Measurements from ENCODE around the gene SLC13A5.
"Not testable (repeated sequence)": the region's sequence is repeated elsewhere in the genome, so short reads cannot be mapped to it uniquely, and the experiment has no call there.

The SLC13A5 gene

DNA sequence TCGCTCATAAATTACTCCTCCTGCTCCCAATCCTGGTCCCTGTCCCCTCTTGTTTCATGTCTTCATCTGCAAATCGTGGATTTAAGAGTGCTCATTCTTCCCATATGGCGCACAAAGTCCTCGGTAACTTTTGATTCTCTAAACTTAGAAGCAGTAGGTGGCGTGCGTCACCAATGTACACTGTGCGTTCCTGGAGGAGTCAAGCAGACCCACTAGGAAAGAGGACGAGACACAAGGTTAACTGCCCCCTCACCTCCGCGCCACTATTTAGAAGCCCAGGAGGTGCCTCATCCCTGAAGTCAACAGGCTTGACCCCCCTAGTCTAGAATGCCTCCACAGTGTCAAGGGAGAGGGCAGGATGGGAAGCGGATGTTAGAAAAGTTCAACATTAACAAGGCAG is 2.9 kb downstream of the SLC13A5 start:
- no peak for DNase-seq

DNA sequence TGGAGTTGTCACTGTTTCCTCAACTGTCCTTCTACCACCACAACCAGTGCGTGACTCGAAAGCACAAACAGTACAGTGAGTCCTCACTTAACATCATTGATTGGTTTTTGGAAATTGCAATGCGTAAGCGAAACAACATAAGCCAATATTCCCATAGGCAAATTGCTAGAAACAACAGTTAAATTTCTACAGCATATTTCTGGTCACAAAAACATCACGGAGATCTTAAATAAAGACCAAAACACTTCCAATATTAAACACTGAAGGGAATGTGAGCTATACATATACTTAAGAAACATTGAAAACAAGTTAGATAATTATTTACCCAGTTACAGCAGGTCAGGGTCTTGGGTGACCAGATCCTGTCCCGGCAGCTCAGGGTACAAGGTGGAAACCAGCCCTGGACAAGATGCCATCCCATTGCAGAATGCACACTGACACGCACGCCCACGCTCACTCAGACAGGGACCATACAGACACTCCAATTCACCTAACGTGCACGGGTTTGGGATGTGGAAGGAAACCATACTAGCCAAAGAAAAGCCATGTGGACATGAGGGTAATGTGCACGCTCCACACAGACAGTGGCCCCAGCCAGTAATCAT is 4.7 kb downstream of the SLC13A5 start:
- no peak for DNase-seq

DNA sequence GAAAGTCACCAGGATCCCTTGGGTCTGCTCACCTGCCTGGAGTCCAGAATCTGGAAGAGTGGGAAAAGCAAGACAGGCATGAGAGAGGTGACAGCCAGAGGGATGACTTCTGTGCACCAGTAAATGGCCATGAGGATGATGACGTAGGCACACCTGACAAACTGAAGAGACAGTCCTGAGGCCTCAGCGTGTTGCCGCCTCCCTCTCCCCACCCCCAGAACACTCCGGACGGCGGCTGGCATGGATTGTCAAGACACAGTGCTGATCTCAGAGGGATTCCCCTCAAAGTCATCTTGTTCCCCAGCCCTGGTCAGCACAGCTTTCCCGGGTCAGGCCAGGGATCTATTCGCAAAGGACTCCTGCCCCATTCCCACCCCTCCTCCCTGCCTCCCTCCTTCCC is 6.2 kb downstream of the SLC13A5 start:
- DNase-seq = no peak

DNA sequence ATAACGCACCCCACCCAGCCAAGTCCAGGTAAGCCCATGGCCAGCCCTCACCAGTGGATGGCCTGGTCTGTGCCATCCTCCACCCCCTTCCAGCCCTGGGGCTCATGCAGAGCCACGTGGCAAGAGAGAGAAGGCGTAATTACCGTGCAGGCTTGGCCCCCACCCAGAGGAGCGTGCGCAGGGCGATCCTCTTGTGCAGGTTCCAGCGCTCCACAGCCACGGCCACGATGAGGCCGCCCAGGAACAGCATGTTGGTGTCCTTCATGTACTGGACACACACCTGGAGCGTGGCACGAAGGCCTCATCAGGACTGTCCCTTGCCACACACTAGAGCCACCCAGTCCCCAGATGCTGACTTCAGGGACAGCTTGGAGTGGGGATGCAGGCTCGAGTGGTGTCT is 6.7 kb downstream of the SLC13A5 start:
- DNase-seq = no peak

DNA sequence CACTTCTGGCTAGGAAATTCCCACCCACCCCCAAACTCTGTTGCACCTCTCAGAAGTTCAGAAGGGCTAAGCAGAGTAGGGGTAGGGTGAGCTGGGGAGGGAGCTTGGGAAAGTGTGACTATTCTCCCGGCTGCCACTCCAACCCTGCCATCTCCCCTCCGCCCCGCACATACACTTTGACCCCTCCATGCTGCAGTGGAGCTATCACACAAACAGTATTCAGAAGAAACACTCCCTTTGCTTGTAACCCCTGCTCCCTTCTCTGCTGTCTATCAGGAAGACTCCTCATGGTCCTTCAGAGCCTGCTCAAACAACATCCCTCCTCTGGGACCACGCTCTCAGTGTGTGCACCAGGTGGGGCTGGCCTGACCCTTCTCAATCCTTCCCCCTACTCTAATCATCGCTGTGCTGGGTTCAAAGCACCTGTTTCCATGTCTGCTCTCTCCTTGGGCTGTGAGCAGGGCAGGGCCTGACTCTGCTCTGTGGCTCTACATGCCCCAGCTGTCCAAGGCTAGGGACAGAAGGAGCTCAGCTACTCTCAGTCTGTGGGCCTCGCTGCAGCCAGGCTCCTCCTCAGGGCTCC is 8.6 kb downstream of the SLC13A5 start:
- no peak for DNase-seq

DNA sequence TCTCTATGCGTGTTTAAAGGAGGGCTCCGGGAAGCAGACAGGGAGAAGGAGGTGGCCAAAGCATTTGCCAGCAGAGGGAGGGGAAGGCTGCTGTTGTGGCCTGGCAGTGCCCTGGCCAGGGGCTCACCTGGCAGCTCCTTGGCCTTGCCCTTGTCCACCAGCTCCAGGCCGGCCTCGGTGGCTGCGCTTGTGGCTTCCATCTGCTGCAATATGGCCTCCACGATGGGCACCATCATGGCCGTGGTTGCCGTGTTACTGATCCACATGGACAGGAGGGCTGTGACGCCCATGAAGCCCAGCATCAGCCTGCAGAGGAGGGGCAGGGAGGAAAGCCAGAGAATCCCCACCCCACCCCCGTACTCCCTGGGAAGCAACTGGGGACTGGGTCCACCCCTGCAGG is 9.4 kb downstream of the SLC13A5 start:
- no peak for DNase-seq

DNA sequence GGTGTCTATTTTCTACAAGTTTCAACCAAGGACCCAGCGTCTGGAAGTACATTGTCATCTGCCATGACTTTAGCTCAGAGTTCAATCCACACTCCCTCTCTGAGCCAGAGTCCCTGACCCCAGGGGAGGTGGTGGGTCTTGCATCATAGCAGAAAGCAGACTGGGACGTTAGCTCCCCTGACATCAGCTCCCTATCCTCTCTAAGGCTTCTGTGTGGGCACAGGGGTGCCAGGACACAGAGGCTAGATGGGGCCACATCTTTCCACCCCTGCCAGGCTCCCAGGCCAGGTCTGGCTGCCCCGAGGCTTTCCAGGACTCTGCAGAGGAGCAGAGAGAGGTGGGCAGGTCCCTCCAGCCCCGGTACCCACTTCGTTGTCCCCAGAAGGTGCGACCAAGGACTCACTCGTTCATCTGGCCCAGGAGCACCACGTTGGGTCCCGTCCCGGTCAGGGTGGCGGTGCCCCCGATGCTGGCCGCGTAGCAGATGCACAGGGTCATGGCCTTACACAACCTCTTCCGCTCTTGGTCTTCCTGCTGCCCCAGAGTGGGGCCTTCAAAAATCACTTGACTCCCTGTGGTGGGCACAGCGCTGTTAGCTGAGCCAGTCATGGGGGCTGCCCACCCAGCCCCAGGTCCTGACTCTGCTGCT is 10.5 kb downstream of the SLC13A5 start:
- DNase-seq = no peak

DNA sequence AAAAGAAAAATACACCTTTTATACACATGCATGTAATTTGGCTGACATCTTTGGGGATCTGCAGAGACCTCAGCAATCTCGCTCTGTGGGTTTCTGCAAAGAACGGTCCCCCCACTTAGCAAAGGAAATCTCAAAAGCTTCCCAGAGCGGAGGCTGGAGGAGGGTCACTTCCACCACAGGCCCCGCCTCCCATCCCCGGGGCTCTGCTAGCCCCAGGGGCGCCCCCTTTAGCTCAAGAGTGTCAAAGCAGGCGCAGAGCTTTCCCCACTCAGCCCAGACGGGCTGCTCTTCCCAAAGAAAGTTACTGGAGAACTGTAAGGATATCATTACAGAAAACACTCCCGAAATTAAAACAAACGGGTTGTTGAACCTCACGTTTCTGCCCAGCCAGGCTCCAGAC is 11.4 kb downstream of the SLC13A5 start:
- DNase-seq = peak; percentile 68

DNA sequence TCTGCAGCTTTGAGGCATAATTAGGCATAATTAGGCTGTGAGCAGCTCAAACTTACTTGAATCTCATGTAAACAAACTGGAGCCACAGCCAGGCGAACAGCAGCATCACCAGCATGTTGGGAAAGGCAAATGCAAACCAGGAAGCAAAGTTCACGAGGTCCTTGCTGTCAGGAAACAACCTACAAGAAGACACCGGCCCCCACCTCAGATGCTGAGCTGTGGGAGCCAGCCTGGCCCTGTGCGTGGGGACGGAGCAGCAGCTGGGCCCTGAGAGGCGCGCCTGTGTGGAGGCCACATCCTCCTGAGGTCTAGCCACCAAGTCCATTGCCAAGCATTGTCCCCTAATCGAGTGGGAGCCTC is 12.2 kb downstream of the SLC13A5 start:
- DNase-seq = no peak

DNA sequence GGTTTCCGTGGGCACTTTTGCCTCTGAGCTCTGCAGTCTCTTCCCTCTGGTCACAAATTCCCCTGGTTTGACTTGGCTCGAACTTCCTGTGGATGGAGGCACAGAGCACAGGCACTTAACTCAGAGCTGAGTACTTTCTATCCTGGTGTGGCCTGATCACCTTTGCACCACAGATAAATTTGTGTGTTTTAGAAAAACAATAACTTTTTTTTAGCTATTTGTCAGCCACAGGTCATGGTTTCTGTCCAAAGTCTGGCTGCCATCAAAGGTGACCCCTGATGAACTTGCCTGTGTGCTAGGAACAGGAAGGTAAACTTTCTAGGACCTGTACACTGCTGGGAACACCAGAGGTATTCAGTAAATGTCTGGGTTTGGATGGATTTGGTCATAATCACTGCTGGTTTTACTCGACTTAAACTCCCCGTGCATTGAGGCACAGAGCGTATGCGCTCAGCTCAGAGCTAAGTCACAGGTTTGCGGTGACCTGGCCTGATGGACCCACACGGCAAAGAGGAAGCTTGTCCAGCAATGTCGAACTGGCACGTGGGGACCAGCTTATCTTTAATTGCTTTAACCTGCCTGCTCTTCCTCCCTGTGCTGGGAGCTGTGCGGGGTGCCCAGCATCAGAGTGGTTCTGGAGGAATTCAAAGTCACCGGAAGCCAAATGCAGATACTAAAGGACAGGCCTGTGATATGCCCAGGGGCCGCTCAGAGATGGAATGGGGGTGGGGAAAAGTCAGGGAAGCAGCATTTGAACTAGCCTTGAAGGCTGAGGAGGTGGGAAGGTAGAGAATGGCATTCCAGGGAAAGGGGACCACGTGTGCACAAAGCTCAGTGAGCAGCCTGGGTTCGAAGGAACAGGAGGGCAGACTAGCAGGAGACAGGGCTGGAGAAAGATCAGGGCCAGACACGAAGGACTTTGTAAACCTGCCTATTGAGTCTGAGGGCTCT is 12.9 kb downstream of the SLC13A5 start:
- no peak for DNase-seq

DNA sequence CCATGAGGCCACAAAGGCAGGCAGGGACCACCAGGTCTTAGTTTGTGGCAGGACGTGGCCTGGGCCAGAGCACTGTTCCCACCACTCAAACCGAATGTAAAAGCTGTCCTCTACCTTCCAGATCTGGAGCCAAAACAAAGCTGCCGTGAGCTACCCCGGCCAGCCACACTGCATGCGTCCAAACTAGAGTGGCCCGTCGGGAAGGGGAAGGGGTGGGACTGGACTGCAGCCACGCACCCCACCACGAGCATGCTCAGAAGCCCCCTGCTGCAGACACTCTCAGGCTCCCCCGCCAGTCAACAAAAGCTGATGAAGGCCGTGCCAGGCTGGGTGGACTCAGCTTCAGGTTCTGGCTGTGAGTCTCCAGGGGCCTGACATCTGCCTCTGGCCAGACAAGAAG is 15.2 kb downstream of the SLC13A5 start:
- DNase-seq = no peak

DNA sequence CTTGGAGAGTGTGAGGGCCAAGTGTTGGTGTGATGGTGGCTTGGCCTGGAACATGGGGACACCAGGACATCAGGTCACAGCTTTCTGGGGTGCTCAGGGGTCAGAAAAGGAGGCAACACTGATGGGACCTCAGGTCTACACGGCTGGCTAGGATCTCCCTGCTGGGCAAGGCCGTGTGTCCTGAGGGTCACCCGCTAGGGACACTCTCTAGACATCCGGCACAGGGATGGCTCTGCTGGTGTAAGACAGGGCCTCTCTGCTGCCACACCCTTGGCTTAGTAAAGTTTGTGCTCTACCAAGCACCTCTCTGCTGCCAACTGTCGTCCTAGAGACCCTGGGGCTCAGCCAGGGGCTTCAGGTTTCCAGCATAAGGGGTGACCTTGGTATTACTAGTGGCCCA is 16.3 kb downstream of the SLC13A5 start:
- no peak for DNase-seq

DNA sequence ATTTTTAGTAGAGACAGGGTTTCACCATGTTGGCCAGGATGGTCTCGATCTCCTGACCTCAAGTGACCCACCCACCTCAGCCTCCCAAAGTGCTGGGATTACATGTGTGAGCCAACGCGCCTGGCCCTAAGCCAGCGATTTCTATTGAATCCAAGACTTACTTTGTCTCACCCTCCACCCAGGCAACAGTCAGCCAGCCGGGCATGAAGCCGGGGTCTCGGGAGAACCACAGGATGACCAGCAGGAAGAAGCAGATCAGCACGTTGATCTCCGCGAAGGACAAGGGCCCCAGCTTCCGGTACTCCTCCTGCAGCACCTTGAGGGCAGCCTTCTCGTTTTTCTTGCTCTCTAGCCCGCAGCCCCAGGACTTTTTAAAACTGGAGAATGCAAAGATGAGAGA is 17.6 kb downstream of the SLC13A5 start:
- no peak for DNase-seq

DNA sequence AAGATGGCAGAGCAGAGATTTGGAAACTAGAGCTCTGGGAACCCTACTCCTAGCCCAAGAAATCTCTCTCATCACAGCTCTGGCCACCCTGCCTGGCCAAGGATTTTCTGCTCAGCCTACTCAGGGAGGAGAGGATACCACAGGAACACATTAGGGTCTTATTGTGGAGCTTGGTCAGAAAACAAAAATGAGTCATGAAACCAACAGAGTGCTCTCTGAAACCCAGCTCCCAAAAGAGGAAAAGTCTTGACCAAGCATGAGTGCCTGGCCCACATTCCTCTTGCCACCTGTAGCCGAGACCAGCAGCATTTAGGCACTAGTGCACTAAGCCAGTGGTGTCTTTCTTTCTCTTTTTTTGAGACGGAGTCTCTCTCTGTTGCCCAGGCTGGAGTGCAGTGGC is 18.1 kb downstream of the SLC13A5 start:
- DNase-seq = no peak

DNA sequence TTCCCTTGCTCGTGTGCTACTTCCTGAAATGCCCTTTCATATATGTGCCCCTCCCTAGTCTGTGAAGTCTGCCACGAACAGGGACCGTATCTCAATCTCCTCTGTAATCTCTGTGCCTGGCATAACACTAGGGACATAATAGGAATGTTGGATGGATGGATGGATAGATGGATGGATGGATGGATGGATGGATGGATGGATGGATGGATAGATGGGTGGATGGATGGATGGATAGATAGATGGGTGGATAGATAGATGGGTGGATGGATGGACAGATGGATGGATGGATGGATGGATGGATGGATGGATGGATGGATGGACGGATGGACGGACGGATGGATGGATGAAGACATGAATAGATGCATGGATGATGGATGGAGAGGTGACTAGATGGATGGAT is 21.2 kb downstream of the SLC13A5 start:
- DNase-seq = not testable (repeated sequence)

DNA sequence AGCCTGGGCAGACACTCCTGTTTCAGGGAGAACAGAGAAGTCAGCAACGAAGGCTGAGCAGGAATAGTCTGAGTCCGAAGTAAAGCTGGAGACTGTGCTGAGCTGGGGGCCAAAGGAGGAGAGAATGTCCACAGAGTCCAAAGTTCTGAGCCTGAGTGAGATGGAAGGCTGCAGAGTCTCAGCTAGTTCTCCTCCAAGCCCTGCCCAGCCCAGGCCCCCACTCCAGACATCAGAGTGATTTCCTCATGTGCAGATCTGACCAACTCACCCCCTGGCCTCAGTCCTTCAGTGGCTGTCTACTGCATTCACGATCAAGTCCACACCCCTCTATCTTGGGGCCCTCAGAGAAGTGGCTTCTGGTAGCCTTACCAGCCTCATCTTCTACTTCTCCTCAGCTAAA is 21.6 kb downstream of the SLC13A5 start:
- DNase-seq = no peak

DNA sequence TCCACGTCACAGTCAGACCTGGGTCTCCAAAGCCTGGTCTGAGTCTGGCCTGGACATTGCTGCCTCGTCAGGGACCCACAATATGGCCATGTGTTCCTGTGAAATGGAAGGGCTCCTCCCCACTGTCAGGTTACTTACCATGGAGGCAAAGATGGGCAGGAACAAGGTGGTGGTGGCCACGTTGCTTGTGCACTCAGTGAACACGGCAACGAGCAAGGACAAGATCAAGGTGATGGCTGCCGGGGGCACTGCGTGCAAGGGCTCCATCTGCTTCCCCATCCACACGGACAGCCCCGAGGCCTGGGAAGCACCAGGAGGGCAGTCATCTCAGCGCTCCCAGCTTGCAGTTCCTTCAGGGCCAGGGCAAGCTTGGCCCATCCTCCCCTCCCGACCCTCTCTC is 22.5 kb downstream of the SLC13A5 start:
- no peak for DNase-seq

DNA sequence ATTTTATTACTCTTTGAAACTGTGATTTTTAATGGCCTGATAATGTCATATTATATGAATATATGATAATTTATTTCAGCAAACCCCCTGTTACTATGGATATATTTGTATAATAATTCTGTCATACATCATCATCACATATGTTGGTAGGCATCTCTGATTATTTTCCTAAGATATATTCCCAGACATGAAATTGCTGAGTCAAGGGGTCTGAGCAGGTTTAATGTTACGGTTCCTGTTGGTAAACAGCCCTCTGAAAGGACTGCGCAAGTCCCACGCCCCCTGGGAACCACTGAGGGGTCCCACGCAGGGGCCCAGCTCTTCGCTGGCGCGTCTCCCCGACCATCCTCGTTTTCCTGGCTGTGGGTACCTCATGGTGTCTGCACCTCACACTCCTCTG is 24.2 kb downstream of the SLC13A5 start:
- DNase-seq = no peak

DNA sequence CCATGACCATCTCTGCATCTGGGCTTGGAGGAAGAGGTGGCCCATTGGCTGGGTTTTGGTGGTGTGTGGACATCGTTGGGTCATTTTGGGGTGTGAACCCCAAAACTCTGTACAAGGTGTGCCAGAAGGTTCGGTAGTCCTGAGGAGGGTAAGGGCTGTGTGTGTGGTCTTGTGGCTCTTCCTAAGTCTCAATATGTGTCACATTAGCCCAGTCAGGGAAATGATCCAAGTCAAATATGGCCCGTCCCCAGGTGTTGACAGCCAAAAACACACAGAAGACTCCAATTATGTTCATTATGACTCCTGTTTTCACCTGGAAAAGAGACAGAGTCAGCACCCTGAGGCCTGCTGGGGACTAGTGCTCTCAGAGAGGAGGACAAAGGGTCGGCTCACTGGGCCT is 27.1 kb downstream of the SLC13A5 start:
- no peak for DNase-seq

DNA sequence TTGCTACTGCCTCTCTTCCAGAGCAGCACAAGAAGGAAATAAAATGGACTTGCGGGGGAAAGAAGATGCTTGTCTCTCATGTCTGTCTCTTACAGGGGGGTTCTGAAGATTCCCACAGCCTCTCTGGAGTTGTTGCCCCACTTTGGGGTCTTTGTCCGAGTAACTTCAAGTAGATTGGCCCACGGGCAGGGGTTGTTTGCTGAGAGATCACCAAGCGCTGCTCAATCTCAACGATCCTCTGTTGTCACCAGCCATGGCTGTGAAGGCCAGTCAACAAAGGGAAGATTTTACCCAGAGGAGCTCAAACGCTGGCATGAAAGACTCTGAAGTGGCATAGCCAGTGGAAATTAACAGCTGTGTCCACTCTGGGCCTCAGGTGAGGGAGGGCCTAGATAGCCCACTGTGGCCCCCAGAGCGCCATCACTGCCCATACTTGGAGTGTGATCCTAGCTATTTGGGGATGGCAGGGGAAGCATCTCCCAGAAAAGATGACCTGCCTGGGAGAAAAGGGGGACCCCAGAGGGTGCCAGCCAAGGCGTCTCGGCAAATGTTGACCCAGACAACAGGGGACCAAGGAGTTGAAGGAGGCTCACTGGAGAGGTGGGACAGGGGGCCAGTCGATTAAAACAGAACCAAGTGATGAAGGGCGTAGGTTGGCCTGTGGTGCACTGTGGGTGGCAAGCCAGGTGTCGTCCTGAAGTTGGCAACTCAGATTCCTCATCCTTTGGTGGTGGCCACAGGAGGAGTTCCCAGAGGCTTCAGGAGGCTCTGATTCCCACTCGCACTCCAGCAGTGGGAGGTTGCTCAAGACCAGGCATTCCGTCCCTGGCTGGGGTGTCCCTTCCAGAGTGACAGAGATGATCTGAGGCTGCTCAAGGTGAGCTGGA is 28.0 kb downstream of the SLC13A5 start:
- no peak for DNase-seq

DNA sequence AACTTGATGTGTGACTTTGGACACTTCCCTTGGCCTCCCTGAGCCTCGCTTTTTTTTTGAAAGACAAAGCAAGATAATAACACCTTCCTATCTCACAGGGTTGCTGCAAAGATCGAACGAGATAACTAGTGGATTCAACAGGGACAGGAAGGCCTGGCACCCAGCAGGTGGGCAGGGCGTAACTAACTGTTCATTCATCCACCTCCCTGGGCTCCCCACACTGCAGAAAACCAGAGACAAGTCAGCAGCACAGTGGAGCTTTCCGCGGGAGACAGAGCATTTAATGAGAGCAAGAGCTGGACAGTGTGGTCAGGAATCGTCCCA is 28.7 kb downstream of the SLC13A5 start:
- DNase-seq = no peak

DNA sequence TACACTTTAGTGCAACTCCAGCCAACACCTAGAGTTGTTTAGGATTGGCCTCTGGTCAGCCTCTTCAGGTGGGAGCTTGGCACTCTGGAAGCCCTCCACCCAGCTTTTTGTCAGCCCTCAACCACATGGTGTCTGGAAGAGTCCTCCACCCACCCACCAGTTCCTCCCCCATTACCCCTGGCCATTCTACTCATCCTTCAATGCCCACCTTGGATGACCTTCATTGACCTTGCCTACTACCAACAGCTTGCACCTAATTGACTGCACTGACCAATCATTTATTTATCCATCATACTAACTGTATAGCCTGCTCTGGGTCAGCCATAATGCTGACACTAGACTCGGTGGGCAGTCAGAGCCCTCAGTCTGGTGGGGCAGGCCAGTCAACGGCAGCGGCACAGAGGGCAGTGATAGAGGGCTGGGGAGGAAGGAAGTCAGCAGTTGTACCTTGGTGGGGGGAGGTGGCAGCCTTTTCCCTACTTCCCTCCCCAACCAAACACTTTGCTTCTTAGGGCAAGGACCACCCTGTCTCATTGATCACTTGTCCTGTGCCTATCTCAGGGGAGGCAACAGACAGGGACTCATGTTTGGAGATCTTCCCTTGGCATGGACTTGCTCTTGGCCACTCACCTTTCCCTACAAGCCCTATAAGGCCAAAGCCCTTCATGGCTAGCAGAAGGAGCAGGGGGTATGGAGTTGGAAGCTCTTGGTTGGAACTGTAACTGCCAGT is 29.3 kb downstream of the SLC13A5 start:
- DNase-seq = no peak
